H1 (cell line): ENCODE data around the gene STYK1.

Experiments used
- EZH2 ChIP-seq: fragments of 200-600 bp; sonication (generic); IDR thresholded peaks from 2 replicates; pipeline ENCODE4 v1.7.1; 2012; ENCODE audit warnings: low read depth, mild to moderate bottlenecking, moderate library complexity, low read length, inconsistent platforms; ENCODE audit not compliant: severe bottlenecking
- POLR2A ChIP-seq, 2 experiments: IDR thresholded peaks; 1 replicate in 1 of 2; 2 replicates in 1 of 2; pipeline ENCODE4 v1.6.1; 2011; ENCODE audit warnings: low read depth in 2 of 2, low read length in 2 of 2, mild to moderate bottlenecking in 2 of 2; ENCODE audit errors: control extremely low read depth in 1 of 2
- RNF2 ChIP-seq: fragments of 200-900, 300-1000 bp; sonication (generic); IDR thresholded peaks from 2 replicates; pipeline ENCODE4 v1.7.1; 2016; ENCODE audit warnings: borderline replicate concordance, low read depth, mild to moderate bottlenecking, antibody characterized with exemption, low read length; ENCODE audit not compliant: poor library complexity, severe bottlenecking; ENCODE audit errors: missing control alignments
- SIN3A ChIP-seq, 2 experiments: IDR thresholded peaks in 1 of 2; conservative IDR thresholded peaks in 1 of 2; 2 replicates each; pipeline ENCODE4 v1.6.1; 2011 to 2012; ENCODE audit warnings: low read length in 2 of 2, improper control_type of control experiment in 1 of 2, low read depth in 1 of 2, mild to moderate bottlenecking in 1 of 2
- SUZ12 ChIP-seq: fragments of 200-600 bp; sonication (generic); IDR thresholded peaks from 2 replicates; pipeline ENCODE4 v1.6.1; 2012; ENCODE audit warnings: mild to moderate bottlenecking, inconsistent platforms, low read length, moderate library complexity, mixed read lengths

DNA sequence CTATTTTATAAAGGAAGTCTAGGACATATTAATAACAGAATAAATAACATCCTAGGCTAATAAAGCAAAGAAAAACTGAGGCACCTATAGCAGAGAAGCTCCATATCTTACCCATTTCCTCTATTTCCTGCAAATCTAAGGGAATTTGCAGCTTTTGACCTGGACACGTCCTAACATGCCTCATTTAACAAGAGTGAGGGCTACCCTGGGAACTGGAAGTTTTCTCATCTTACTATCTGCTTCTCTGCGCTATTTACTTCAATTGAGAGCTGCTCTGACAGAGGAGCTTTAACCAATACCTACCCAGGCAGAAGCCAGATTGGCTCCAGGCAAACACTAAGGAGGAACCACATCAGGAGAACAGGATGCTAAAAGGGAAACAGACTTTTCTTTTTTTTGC lies 43.6 kb upstream of the STYK1 start:
- no peak for TF ChIP-seq SIN3A (conservative IDR thresholded peaks at IDR 0.05 in 1 of 2, IDR thresholded peaks at IDR 0.05 in 1 of 2; ENCODE audit: low read depth in 1 of 2, low read length in 2 of 2)
- no peak for TF ChIP-seq SUZ12
- no peak for TF ChIP-seq POLR2A (IDR thresholded peaks at IDR 0.05; ENCODE audit: control extremely low read depth in 1 of 2, low read depth in 2 of 2, low read length in 2 of 2)
- TF ChIP-seq RNF2: no peak
- TF ChIP-seq EZH2: no peak
